Measurements from ENCODE around the gene SH3RF3. TPM values are rescaled to one million over a fixed set of nuclear protein-coding genes. Genes with fewer than 3 reads are reported as not detected.

The SH3RF3 gene
- total RNA-seq, 1 donor from 2014 or later = 1.7 TPM

DNA sequence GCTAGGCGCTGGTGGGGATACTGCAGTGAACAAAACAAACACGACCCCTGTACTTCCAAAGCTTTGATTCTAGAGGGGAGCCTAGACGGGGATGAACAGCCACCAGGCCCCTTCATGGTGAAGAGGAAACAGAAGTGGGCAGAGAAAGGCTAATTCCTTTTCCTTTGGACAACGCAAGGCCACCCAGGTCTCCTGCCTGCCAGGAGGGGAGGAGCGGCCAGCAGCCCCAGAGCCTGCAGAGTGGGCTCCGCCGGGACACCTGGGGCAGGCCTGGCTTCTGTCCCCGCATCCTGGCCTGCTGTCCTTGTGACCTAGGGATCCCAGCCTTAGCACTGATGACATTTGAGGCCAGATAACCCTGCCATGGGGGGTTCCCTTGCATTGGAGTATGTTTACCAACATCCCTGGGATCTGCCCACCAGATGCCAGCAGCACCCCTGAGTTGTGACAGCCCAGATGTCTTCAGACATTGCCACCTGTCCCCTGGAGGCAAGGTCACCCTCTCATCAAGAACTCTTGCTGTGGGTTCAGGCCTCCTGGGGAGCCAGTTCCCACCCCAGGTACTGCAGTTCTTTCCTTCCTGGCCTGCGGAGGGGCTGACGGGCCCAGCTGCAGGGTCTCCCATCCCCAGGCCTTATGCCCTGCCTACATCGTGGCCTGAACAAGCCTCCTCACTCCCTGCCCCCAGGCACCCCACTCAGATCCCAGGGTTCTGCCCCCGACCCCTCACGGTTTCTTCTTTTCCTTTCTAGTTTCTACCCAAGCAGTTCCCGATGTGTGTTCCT is 359.1 kb downstream of the SH3RF3 start:
- TF ChIP-seq, protein P1, sequence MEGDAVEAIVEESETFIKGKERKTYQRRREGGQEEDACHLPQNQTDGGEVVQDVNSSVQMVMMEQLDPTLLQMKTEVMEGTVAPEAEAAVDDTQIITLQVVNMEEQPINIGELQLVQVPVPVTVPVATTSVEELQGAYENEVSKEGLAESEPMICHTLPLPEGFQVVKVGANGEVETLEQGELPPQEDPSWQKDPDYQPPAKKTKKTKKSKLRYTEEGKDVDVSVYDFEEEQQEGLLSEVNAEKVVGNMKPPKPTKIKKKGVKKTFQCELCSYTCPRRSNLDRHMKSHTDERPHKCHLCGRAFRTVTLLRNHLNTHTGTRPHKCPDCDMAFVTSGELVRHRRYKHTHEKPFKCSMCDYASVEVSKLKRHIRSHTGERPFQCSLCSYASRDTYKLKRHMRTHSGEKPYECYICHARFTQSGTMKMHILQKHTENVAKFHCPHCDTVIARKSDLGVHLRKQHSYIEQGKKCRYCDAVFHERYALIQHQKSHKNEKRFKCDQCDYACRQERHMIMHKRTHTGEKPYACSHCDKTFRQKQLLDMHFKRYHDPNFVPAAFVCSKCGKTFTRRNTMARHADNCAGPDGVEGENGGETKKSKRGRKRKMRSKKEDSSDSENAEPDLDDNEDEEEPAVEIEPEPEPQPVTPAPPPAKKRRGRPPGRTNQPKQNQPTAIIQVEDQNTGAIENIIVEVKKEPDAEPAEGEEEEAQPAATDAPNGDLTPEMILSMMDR (IDR thresholded peaks at IDR 0.05; ENCODE audit: partially characterized antibody, unreplicated experiment) = no peak
- DNase-seq = no peak
- no peaks in the 10 kb centered on the region for H3K9me3 Mint-ChIP-seq (ENCODE audit: unreplicated experiment)
- H3K27ac Mint-ChIP-seq (ENCODE audit: unreplicated experiment) = no peak overlapping the region
- H3K27me3 Mint-ChIP-seq (ENCODE audit: unreplicated experiment) = peaks cover 2% of the 10 kb centered on the region
- H3K4me1 Mint-ChIP-seq (ENCODE audit: low read depth, unreplicated experiment) = peaks cover 11% of the 10 kb centered on the region
- no peak overlapping the region for H3K4me3 Mint-ChIP-seq (ENCODE audit: unreplicated experiment)
- H3K36me3 Mint-ChIP-seq (ENCODE audit: unreplicated experiment) = no peaks in the 10 kb centered on the region

DNA sequence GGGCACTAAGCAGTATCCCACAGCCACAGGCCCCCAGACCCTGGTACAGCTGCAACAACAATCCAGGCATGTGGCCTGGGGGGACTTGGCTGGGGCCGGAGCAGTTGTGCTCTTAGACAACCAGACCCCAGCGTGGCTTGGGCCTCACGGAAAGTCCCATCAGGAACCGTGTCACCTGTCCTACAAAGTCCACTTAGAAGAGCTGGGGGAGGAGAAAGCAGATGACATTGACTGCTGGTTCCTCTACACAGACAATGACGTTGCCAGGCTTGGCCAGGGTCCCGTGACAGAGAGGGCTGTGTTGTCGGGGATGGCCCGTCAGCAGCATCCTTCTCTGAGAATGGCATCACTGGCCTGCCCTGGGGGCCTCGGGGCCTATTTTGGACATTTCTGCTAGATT is 360.3 kb downstream of the SH3RF3 start:
- no peak for DNase-seq
- no peaks in the 10 kb centered on the region for H3K36me3 Mint-ChIP-seq (ENCODE audit: unreplicated experiment)
- no peak overlapping the region for H3K27ac Mint-ChIP-seq (ENCODE audit: unreplicated experiment)
- H3K27me3 Mint-ChIP-seq (ENCODE audit: unreplicated experiment) = peaks cover 2% of the 10 kb centered on the region
- H3K4me1 Mint-ChIP-seq (ENCODE audit: low read depth, unreplicated experiment) = peaks cover 6% of the 10 kb centered on the region
- TF ChIP-seq, protein P1 (IDR thresholded peaks at IDR 0.05; ENCODE audit: partially characterized antibody, unreplicated experiment) = no peak
- H3K9me3 Mint-ChIP-seq (ENCODE audit: unreplicated experiment) = no peaks in the 10 kb centered on the region
- H3K4me3 Mint-ChIP-seq (ENCODE audit: unreplicated experiment) = no peak overlapping the region

DNA sequence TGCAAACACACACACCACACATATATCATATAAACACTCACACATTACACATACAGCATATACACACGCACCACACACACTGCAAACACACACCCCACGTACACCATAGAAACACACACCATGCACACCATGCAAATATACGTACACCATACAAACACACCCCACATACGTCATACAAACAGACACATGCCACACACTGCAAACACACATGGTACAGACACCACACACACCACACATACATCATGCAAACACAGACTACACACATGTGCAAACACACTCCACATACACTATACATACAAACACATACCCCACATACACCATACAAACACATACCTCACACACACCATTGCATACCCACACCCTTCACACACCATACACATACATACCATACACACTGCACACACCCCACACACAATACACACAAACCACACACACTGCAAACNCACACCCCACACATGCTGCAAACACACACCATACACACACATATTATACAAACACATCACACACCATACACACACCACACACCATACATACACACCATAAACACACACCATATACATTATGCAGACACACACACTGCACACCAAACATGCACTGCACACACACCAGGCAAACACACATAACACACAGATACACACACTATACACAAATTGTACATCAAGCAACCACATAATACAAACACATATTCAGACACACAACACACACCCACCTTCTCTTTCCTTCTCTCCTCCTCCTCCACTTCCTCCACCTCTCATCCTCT is 364.4 kb downstream of the SH3RF3 start:
- peaks cover 2% of the 10 kb centered on the region for H3K27me3 Mint-ChIP-seq (ENCODE audit: unreplicated experiment)
- H3K27ac Mint-ChIP-seq (ENCODE audit: unreplicated experiment) = no peak overlapping the region
- peaks cover 4% of the 10 kb centered on the region for H3K4me1 Mint-ChIP-seq (ENCODE audit: low read depth, unreplicated experiment)
- no peak for DNase-seq
- H3K4me3 Mint-ChIP-seq (ENCODE audit: unreplicated experiment) = no peak overlapping the region
- TF ChIP-seq, protein P1 (IDR thresholded peaks at IDR 0.05; ENCODE audit: partially characterized antibody, unreplicated experiment) = no peak
- peaks cover 1% of the 10 kb centered on the region for H3K9me3 Mint-ChIP-seq (ENCODE audit: unreplicated experiment)
- no peaks in the 10 kb centered on the region for H3K36me3 Mint-ChIP-seq (ENCODE audit: unreplicated experiment)

DNA sequence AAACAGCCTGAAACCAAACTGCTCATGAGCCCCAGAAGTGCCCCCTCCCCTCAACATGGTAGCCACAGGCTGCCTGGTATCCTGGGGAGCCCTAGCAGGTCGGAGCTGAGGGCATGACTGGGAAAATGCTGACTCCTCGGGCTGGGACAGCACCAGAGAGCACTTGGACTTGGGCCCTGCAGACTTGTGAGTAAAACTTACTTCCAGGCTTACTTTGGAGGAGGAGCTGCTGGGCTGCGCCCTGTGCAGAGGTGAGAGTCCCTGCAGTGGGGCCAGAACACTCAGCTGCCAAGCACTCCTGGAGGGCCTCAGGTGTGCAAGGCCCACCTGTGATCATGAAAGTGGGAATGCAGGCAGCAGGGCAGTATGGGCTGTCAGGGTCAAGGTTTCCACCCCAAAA is 365.3 kb downstream of the SH3RF3 start:
- peaks cover 2% of the 10 kb centered on the region for H3K4me1 Mint-ChIP-seq (ENCODE audit: low read depth, unreplicated experiment)
- no peak overlapping the region for H3K4me3 Mint-ChIP-seq (ENCODE audit: unreplicated experiment)
- peaks cover 1% of the 10 kb centered on the region for H3K9me3 Mint-ChIP-seq (ENCODE audit: unreplicated experiment)
- TF ChIP-seq, protein P1 (IDR thresholded peaks at IDR 0.05; ENCODE audit: partially characterized antibody, unreplicated experiment) = no peak
- H3K27ac Mint-ChIP-seq (ENCODE audit: unreplicated experiment) = no peak overlapping the region
- no peaks in the 10 kb centered on the region for H3K36me3 Mint-ChIP-seq (ENCODE audit: unreplicated experiment)
- peaks cover 1% of the 10 kb centered on the region for H3K27me3 Mint-ChIP-seq (ENCODE audit: unreplicated experiment)
- DNase-seq = no peak

DNA sequence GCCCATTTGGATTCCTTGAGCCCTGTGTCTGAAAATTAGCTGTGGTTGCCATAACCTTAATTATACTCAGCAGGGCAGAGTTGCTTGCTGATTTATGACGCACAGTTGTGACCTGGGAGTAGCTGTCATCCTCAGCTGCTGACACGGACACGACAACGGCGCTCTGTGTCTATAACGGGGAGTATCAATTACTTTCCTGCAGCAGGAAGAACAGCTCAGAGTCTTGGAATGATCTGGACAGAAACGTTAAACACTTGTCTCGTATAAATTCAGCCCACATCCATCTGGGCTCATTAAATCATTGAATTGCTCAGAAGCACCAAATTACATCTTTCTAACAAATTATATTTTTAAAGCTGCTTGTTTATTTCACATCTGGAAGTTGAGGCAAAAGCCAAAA is 368.5 kb downstream of the SH3RF3 start:
- Mint-ChIP-seq H3K27me3 (ENCODE audit: unreplicated experiment) (peaks cover 5% of the 10 kb centered on the region), H3K4me1 (ENCODE audit: low read depth, unreplicated experiment) (peaks cover 6% of the 10 kb centered on the region), H3K9me3 (ENCODE audit: unreplicated experiment) (peaks cover 1% of the 10 kb centered on the region), H3K4me3 (ENCODE audit: unreplicated experiment) (no peak overlapping the region), H3K27ac (ENCODE audit: unreplicated experiment) (no peak overlapping the region), H3K36me3 (ENCODE audit: unreplicated experiment) (no peaks in the 10 kb centered on the region)
- no peak for DNase-seq
- TF ChIP-seq, protein P1 (IDR thresholded peaks at IDR 0.05; ENCODE audit: partially characterized antibody, unreplicated experiment) = no peak

Measured in glutamatergic neuron (in vitro differentiated cells).